RWPE2 (cell line): Measurements from ENCODE around the gene HSPA8.
A peak's percentile ranks its signal among the peaks of the same experiment; 100 is the strongest.
"Not testable (repeated sequence)": the region's sequence is repeated elsewhere in the genome, so short reads cannot be mapped to it uniquely, and the experiment has no call there.

Experiments used
- ATAC-seq: fragments of 200-7000 bp; cut with Tn5 transposase; 3 replicates; pipeline ENCODE4 v1.9.1; 2021; ENCODE audit warnings: low read depth
- DNase-seq: peaks from one replicate; pipeline ENCODE4 v3.0.0-alpha.2; 2020; ENCODE audit warnings: low spot score
- H3K27ac ChIP-seq: fragments of 450-650 bp; 2 replicates; pipeline ENCODE4 v1.5.1; 2017; ENCODE audit warnings: mild to moderate bottlenecking; ENCODE audit not compliant: poor library complexity, severe bottlenecking
- H3K27me3 ChIP-seq: fragments of 250-450 bp; sonication (Bioruptor Pico); 2 replicates; pipeline ENCODE4 v1.5.1; 2021; ENCODE audit warnings: mild to moderate bottlenecking, moderate library complexity; ENCODE audit not compliant: insufficient read depth, poor library complexity, severe bottlenecking
- H3K36me3 ChIP-seq: fragments of 250-450 bp; sonication (Bioruptor Pico); 2 replicates; pipeline ENCODE4 v1.5.1; 2020; ENCODE audit warnings: low read depth, mild to moderate bottlenecking, moderate library complexity
- H3K4me1 ChIP-seq: fragments of 250-450 bp; sonication (Bioruptor Pico); 2 replicates; pipeline ENCODE4 v1.5.1; 2021; ENCODE audit warnings: mild to moderate bottlenecking, moderate library complexity; ENCODE audit not compliant: insufficient read depth, poor library complexity, severe bottlenecking
- H3K4me3 ChIP-seq: fragments of 250-450 bp; sonication (Bioruptor Pico); 2 replicates; pipeline ENCODE4 v1.5.1; 2021; ENCODE audit warnings: mild to moderate bottlenecking, moderate library complexity; ENCODE audit not compliant: severe bottlenecking
- H3K9me3 ChIP-seq: fragments of 250-450 bp; sonication (Bioruptor Pico); 2 replicates; pipeline ENCODE4 v1.5.1; 2021; ENCODE audit warnings: mild to moderate bottlenecking, moderate library complexity; ENCODE audit not compliant: severe bottlenecking
- TF ChIP-seq, protein P1 (sequence below): fragments of 450-650 bp; IDR thresholded peaks from one replicate; pipeline ENCODE4 v1.5.1; 2017; ENCODE audit warnings: mild to moderate bottlenecking, moderate library complexity; ENCODE audit not compliant: poor library complexity, severe bottlenecking

HSPA8 gene

DNA sequence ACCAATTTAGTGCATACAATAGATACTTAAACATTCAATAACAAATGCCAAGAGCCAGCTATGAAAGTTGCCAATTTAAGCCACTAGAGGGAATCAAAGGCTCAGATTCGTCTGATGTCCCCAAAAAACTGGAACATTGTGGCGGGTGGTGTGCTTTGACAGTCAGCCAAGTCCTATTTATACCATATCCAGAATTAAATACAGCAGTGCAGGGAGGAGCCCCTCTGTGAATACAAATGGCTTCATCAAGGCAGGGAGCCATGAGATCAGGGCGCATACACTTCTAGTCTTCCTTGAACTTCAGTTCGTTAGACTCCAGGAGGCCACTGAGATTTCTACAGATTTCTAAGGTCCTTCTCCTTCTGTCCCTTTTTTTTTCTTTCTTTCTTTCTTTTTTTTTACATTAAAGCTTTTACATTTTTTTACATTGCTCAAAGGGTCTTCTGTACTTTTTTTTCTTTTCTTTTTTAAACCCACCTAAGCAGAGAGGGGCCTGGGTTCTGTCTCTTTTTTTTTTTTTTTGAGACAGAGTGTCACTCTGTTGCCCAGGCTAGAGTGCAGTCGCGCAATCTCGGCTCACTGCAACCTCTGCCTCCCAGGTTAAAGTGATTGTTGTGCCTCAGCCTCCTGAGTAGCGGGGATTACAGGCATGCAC lies 41.5 kb upstream of the HSPA8 start:
- DNase-seq = no peak
- H3K27me3 ChIP-seq = no peaks in the 10 kb centered on the region
- no peaks in the 10 kb centered on the region for H3K36me3 ChIP-seq
- H3K27ac ChIP-seq = no peak overlapping the region
- H3K4me1 ChIP-seq = no peaks in the 10 kb centered on the region
- no peaks in the 10 kb centered on the region for H3K9me3 ChIP-seq
- TF ChIP-seq, protein P1, sequence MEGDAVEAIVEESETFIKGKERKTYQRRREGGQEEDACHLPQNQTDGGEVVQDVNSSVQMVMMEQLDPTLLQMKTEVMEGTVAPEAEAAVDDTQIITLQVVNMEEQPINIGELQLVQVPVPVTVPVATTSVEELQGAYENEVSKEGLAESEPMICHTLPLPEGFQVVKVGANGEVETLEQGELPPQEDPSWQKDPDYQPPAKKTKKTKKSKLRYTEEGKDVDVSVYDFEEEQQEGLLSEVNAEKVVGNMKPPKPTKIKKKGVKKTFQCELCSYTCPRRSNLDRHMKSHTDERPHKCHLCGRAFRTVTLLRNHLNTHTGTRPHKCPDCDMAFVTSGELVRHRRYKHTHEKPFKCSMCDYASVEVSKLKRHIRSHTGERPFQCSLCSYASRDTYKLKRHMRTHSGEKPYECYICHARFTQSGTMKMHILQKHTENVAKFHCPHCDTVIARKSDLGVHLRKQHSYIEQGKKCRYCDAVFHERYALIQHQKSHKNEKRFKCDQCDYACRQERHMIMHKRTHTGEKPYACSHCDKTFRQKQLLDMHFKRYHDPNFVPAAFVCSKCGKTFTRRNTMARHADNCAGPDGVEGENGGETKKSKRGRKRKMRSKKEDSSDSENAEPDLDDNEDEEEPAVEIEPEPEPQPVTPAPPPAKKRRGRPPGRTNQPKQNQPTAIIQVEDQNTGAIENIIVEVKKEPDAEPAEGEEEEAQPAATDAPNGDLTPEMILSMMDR = peak; percentile 74
- ATAC-seq = peak; percentile 57; the same call in 2 of the 3 replicates
- no peak overlapping the region for H3K4me3 ChIP-seq

DNA sequence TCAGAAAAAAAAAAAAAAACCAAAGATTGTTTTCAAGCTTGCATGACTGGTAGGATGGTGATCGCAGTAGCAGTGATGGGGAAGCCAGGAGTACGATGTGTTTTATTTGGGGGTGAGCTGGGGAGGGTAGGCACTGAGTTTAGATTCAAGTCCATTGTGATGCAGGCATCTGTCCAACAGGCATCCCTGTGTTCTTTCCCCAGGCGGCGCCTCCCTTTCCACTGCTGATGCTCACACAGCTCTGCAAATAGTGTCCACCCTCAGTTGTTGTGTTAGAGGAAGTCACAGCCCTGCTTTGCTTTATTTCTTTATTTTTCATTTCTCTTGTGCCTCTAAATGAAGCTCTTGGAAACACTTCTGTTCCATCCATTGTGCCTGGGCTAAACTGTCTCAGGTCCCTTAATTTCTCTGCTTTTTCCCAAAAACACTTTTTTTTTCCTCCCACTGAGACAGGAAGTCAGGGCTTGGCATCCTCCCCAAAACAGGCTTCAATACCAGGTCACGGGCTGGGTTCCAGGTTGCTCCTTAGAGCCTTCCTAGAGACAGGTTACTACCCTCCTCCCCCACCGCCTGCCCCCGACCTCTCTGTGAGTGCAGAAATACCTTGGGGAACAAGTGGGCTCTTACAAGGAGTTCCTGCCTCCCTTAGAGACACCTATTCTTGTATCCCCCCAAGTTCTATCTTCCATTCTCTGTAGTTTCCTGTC lies 38.6 kb upstream of the HSPA8 start:
- H3K4me1 ChIP-seq = no peaks in the 10 kb centered on the region
- no peak for DNase-seq

DNA sequence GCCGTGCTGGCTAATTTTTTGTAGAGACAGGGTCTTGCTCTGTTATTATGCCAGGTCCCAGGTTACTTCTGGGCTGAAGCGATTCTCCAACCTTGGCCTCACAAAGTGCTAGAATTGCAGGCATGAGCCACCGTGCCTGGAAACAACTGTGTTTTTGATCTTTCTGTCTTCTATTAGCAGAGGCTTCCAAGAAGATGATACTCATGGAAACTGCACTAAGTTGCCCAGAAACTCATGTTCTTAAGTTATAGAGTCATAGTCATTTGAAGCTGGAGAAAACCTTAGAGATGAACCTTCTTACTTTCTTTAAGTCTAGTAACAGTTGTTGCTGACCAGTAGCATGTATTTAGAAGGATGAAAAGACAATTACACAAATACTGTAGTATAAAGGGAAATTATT lies 37.1 kb upstream of the HSPA8 start:
- Histone ChIP-seq H3K36me3 (peaks cover 14% of the 10 kb centered on the region; the same call in 1 of the 2 replicates), H3K4me3 (no peak overlapping the region), H3K27me3 (no peaks in the 10 kb centered on the region), H3K4me1 (no peaks in the 10 kb centered on the region), H3K27ac (no peak overlapping the region), H3K9me3 (no peaks in the 10 kb centered on the region)
- TF ChIP-seq, protein P1 = no peak
- ATAC-seq = no peak
- no peak for DNase-seq

More for the DNA sequence above, 38.6 kb upstream of the HSPA8 start:
- TF ChIP-seq, protein P1 = no peak
- no peaks in the 10 kb centered on the region for H3K27me3 ChIP-seq
- no peak overlapping the region for H3K27ac ChIP-seq
- ATAC-seq = no peak
- no peaks in the 10 kb centered on the region for H3K9me3 ChIP-seq
- no peak overlapping the region for H3K4me3 ChIP-seq
- peaks cover 7% of the 10 kb centered on the region; the same call in 1 of the 2 replicates for H3K36me3 ChIP-seq

DNA sequence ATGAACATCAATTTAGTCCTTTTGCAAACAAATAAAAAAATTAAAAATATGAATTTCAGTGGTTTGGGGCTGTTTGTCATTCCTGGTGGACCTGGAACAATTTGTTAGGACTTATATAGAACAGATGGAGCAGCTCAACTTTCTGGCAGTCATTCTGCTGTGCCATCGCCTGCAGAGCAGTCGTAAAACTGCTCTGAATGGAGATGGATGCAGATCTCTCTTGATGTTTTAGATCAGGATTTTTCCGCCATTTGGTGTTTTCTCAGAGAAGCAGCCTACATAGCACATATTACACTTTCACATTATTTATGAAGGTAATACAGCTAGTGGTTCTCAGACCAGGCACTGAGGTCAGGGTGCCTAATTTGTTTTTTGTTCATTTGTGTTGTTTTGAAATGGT lies 31.8 kb upstream of the HSPA8 start:
- Histone ChIP-seq H3K36me3 (peaks cover 21% of the 10 kb centered on the region; the same call in 1 of the 2 replicates), H3K9me3 (no peaks in the 10 kb centered on the region), H3K4me1 (no peaks in the 10 kb centered on the region), H3K27ac (no peak overlapping the region), H3K27me3 (no peaks in the 10 kb centered on the region), H3K4me3 (no peak overlapping the region)
- ATAC-seq (no peak), DNase-seq (no peak)
- TF ChIP-seq, protein P1 = no peak

DNA sequence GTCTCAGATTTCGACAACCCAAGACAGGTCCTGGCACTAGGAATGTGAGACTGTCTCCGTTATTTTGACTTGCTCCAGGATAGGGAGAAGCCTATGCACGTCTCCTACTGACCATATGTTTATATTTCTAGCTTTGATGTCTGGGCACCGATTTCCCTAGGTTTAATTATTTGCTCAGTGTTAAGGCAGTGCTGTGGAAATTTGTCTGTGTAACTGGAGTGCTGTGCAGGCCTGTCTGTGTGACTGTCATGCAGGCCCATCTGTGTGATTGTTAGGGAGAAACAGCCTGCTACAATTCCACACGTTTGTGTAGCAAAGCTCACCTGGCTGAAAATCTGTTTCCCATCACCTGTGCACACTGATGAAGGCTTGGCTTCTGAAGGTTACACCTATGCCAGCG lies 29.6 kb upstream of the HSPA8 start:
- peaks cover 21% of the 10 kb centered on the region; the same call in 1 of the 2 replicates for H3K36me3 ChIP-seq
- DNase-seq = no peak
- H3K9me3 ChIP-seq = no peaks in the 10 kb centered on the region
- H3K27me3 ChIP-seq = no peaks in the 10 kb centered on the region
- H3K4me3 ChIP-seq = no peak overlapping the region
- TF ChIP-seq, protein P1 = no peak
- H3K4me1 ChIP-seq = no peaks in the 10 kb centered on the region
- no peak overlapping the region for H3K27ac ChIP-seq
- no peak for ATAC-seq

DNA sequence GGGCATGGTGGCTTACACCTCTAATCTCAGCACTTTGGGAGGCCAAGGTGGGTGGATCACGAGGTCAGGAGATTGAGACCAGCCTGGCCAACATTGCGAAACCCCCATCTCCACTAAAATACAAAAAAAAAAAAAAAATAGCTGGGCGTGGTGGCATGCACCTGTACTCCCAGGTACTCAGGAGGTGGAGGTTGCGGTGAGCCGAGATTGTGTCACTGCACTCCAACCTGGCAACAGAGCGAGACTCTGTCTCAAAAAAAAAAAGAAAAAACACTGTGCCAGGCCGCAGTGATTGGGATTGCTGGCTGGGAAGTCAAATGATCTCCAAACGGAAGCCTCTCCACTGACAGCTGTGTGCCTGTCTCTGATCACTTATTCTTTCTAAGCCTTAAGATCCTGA lies 28.2 kb upstream of the HSPA8 start:
- H3K36me3 ChIP-seq = peaks cover 13% of the 10 kb centered on the region; the same call in 1 of the 2 replicates
- H3K4me3 ChIP-seq, H3K4me1 ChIP-seq, H3K9me3 ChIP-seq, ATAC-seq, DNase-seq, H3K27ac ChIP-seq, H3K27me3 ChIP-seq: not testable (repeated sequence)

DNA sequence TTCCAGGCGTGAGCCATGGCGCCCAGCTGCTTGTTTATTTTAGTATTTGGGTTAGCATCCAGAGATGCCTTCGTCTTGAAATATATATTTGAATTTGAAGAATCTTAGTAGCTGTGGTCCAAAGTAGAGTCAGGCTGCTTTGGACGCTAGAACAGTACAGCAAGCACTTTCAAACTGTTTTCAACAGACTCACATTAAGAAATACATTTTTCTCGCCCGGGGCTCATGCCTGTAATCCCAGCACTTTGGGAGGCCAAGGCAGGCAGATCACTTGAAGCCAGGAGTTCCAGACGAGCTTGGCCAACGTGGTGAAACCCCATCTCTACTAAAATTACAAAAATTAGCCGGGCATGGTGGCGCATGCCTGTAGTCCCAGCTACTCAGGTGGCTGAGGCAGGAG lies 27.0 kb upstream of the HSPA8 start:
- H3K27ac ChIP-seq, H3K9me3 ChIP-seq, H3K27me3 ChIP-seq, H3K36me3 ChIP-seq, H3K4me3 ChIP-seq, ATAC-seq, H3K4me1 ChIP-seq, DNase-seq: not testable (repeated sequence)
